Breast epithelium (tissue), 3 donors: ENCODE results near the gene AHNAK2.

ENCODE experiments used
- POLR2A ChIP-seq: fragments of 450-650 bp; IDR thresholded peaks from one replicate; pipeline ENCODE4 v1.6.1; 2016; ENCODE audit warnings: antibody characterized with exemption, mild to moderate bottlenecking, moderate library complexity
- POLR2AphosphoS5 ChIP-seq, 3 donors: sonication (generic); formaldehyde crosslinking; IDR thresholded peaks; one replicate each; pipeline ENCODE4 v1.6.1; 2017; ENCODE audit warnings: antibody characterized with exemption in 3 of 3
- TF ChIP-seq, protein P1 (sequence below), 3 donors: fragments of 450-650 bp; IDR thresholded peaks; one replicate each; pipeline ENCODE4 v1.5.1; 2016 to 2017; ENCODE audit warnings: antibody characterized with exemption in 3 of 3, mild to moderate bottlenecking in 3 of 3, moderate library complexity in 3 of 3

DNA sequence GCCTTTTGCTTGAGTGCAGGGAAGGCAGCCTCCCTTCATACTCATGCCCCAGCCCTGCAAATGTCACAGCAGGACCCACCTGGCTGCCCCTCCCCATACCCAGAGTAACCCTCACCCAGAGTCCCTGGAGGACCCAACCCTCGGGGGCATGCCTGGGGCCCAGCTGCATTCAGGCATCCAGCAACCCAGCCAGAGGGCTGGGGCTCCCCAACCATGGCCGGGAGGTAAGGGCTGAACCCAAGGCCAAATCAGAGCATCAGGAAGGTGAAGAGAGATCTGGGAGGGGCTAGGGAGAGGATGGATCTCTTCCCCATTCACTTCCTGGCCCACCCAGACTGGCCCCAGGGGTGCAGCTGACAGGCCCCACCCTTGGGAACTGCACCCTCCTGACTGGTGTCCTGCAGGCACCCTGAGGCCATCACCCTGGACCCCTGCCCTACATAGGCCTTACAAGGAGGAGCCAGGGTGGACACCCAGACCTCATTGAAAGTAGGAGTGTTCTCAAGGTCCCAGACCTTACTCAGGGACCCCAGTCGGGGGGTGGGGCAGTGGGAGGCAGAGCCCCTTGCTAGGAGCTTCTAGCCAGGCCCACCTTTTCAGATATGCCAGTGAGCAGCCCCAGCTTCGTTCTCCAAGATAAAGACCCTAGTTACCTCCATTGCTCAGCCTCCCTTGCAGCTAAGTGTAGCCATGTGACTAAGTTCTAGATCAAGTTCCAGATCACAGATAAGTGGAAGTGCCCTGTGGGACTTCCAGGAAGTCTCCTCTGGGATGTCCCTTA, 54.3 kb downstream of the AHNAK2 start:
- TF ChIP-seq POLR2AphosphoS5 (IDR thresholded peaks at IDR 0.05) (no peak), POLR2A (no peak)
- TF ChIP-seq, protein P1, sequence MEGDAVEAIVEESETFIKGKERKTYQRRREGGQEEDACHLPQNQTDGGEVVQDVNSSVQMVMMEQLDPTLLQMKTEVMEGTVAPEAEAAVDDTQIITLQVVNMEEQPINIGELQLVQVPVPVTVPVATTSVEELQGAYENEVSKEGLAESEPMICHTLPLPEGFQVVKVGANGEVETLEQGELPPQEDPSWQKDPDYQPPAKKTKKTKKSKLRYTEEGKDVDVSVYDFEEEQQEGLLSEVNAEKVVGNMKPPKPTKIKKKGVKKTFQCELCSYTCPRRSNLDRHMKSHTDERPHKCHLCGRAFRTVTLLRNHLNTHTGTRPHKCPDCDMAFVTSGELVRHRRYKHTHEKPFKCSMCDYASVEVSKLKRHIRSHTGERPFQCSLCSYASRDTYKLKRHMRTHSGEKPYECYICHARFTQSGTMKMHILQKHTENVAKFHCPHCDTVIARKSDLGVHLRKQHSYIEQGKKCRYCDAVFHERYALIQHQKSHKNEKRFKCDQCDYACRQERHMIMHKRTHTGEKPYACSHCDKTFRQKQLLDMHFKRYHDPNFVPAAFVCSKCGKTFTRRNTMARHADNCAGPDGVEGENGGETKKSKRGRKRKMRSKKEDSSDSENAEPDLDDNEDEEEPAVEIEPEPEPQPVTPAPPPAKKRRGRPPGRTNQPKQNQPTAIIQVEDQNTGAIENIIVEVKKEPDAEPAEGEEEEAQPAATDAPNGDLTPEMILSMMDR (IDR thresholded peaks at IDR 0.05): no peak
